Transverse colon (tissue), 4 donors: ENCODE measurements around the gene ATP8B4. TPM values are rescaled to one million over a fixed set of nuclear protein-coding genes. Genes with fewer than 3 reads are reported as not detected.

ENCODE experiments used
- DNase-seq: peaks from one replicate; pipeline ENCODE4 v3.0.0-alpha.2; 2019
- H3K27ac ChIP-seq, 4 donors: fragments of 200-600 bp; sonication (generic); 2 replicates each; pipeline ENCODE4 v1.5.1; 2016 to 2018; ENCODE audit warnings: inconsistent platforms in 4 of 4
- H3K27me3 ChIP-seq: fragments of 200-600 bp; sonication (generic); 2 replicates; pipeline ENCODE4 v1.5.1; 2017; ENCODE audit warnings: inconsistent platforms
- H3K36me3 ChIP-seq, 4 donors: fragments of 200-600 bp; sonication (generic); 2 replicates each; pipeline ENCODE4 v1.5.1; 2017 to 2019; ENCODE audit warnings: inconsistent platforms in 4 of 4
- H3K4me1 ChIP-seq, 4 donors: fragments of 200-600 bp; sonication (generic); 2 replicates each; pipeline ENCODE4 v1.5.1; 2017 to 2020; ENCODE audit warnings: inconsistent platforms in 4 of 4
- H3K4me3 ChIP-seq, 4 donors: fragments of 200-600 bp; sonication (generic); 1 replicate in 1 of 4; 2 replicates in 3 of 4; pipeline versions ENCODE4 v1.5.1 to v1.6.1; 2017 to 2019; ENCODE audit warnings: inconsistent platforms in 4 of 4
- H3K9me3 ChIP-seq, 2 donors: fragments of 200-600 bp; sonication (generic); 2 replicates each; pipeline ENCODE4 v1.5.1; 2017 to 2019; ENCODE audit warnings: inconsistent platforms in 2 of 2
- CTCF ChIP-seq, 5 experiments: fragments of 200-600 bp in 3 of 5; fragments of 450-650 bp in 2 of 5; sonication (generic) in 3 of 5; IDR thresholded peaks; 1 replicate in 2 of 5; 2 replicates in 3 of 5; pipeline ENCODE4 v1.5.1; 2016 to 2017; ENCODE audit warnings: antibody characterized with exemption in 5 of 5, inconsistent platforms in 3 of 5, mild to moderate bottlenecking in 2 of 5, moderate library complexity in 1 of 5
- EP300 ChIP-seq: sonication (generic); formaldehyde crosslinking; IDR thresholded peaks from one replicate; pipeline ENCODE4 v1.6.1; 2017; ENCODE audit warnings: antibody characterized with exemption, low read depth
- POLR2A ChIP-seq: fragments of 450-650 bp; IDR thresholded peaks from one replicate; pipeline ENCODE4 v1.6.1; 2016; ENCODE audit warnings: antibody characterized with exemption, mild to moderate bottlenecking, moderate library complexity
- POLR2AphosphoS5 ChIP-seq, 3 donors: sonication (generic); formaldehyde crosslinking; IDR thresholded peaks; one replicate each; pipeline ENCODE4 v1.6.1; 2016; ENCODE audit warnings: antibody characterized with exemption in 3 of 3
- WGBS, 2 donors: methylation state at CpG; one replicate each; pipeline ENCODE4 v1.1.5; 2018; ENCODE audit warnings: low coverage in 1 of 2; 5-methylcytosine and 5-hydroxymethylcytosine counted together
- in situ Hi-C, 4 donors: fragments of 200-750 bp; cut with MboI; loops; one replicate each; pipeline versions ENCODE4 v1.15.0 to v1.15.1; 2017; ENCODE audit warnings: low sequenced_read_pairs in 3 of 4, low pct_ligation_motif_present in 1 of 4, low pct_unique_long_range_greater_than_20kb in 1 of 4
- intact Hi-C: fragments of 100-400 bp; cut with DNase I; formaldehyde crosslinking; loops from one replicate; pipeline ENCODE4 v1.15.1; 2023; ENCODE audit warnings: low total_unique reads
- total RNA-seq, 4 donors: library from RNA; depleted of rRNA; stranded (reverse); fragments of >200 nt; gene quantifications; one replicate each; pipeline ENCODE4 v1.1.0, GENCODE V29; 2016

ATP8B4 gene
- total RNA-seq, 4 donors from 2014 or later, result 6.2 to 26.2 (median 8.5) TPM

DNA sequence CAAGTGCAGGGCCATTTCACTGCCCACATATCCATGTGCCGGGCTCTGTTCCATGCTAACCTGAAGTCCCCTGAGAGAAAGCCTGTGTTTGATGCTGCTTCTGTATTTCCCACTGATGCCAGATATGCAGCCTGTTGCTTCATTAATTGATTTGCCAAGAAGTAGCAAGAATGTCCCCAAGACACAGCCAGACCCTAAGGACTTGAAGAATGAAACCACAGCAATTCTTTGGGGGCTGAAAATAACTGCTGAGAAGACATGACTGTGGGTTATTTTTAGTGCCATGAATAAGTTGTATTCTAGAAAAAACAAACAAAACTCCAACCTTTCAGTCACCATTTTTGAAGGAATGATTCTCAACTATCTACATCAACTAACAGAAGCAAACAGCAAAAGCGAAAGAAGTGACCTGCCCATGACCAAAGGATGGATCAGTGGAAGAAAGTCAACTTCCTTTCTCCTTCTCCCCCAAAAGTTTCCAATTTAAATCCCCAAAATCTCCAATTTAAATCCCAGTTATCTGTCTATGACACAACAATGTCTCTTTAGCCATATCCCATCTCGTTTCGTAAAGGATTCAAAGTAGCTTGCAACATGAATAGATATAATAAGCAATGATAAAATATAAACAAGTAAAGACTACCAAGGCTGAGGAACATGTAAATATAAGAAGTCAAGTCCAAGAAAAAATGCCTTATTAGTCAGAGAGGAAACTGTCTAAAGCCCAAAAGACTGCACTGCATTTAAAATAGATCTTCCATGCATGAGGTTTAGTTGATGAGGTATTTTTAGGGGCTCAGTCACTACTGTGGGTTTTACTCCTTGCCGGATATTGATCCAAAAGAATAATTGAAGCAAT lies 271.4 kb downstream of the ATP8B4 start:
- 72 to 80% methylated on average over 5 of the region's 5 CpGs for WGBS, 2 donors
- intact Hi-C loops (no loop called here), in situ Hi-C loops (no loop called here)
- Histone ChIP-seq H3K27me3 (no peaks in the 10 kb centered on the region), H3K36me3 (no peaks in the 10 kb centered on the region), H3K9me3 (no peaks in the 10 kb centered on the region), H3K4me1 (peaks cover 0 to 19% (median 3%) of the 10 kb centered on the region in 4 donors), H3K27ac (peak overlapping the region; percentile 28 to 65 (median 44)), H3K4me3 (no peak overlapping the region)
- no peak for DNase-seq
- TF ChIP-seq POLR2AphosphoS5 (IDR thresholded peaks at IDR 0.05) (no peak), POLR2A (no peak), EP300 (no peak), CTCF (IDR thresholded peaks at IDR 0.05) (no peak)

- TF ChIP-seq POLR2A, result no peak
- TF ChIP-seq POLR2AphosphoS5 (IDR thresholded peaks at IDR 0.05), result peak in 1 of 3 donors; percentile 52
- no peak for TF ChIP-seq EP300
- no peak for TF ChIP-seq CTCF (IDR thresholded peaks at IDR 0.05)
- WGBS, 2 donors, result 60% methylated on average over 7 of the region's 7 CpGs; no CpG with 5 or more reads in 1 of the 2 donors
- Histone ChIP-seq H3K27ac (peak overlapping the region in 1 of 4 donors; percentile 19), H3K4me3 (no peak overlapping the region), H3K27me3 (no peaks in the 10 kb centered on the region), H3K4me1 (peaks cover 0 to 19% (median 3%) of the 10 kb centered on the region in 4 donors), H3K36me3 (no peaks in the 10 kb centered on the region), H3K9me3 (no peaks in the 10 kb centered on the region)
- DNase-seq, result peak; percentile 63
- in situ Hi-C loops (no loop called here), intact Hi-C loops (no loop called here)
Observed at GRCh38 chr15:49844390-49844789, 274.6 kb downstream of the ATP8B4 start.

DNA sequence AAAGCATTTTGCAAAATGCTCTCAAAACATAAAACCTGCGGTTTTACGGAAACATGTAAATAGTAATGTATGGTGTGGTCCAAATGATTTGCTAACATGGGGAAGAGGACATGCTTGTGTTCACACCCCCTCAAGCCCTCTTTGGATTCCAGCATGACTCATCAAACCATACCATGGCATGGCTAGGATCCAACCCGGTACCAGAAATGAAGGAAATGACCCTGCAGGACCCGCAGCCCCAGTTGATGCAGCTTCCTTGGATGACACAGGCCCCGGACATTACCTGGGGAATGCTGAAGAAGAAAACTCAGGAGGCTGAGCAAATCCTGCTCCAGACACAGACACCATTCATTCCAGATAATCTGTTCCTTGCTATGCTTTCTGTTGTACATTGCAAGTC lies 275.3 kb downstream of the ATP8B4 start:
- H3K4me1 ChIP-seq, result peaks cover 0 to 19% (median 3%) of the 10 kb centered on the region in 4 donors
- H3K27me3 ChIP-seq, result no peaks in the 10 kb centered on the region
- no peak overlapping the region for H3K4me3 ChIP-seq
- intact Hi-C loops, result no loop called here
- TF ChIP-seq CTCF (IDR thresholded peaks at IDR 0.05) (no peak), POLR2A (no peak), EP300 (no peak), POLR2AphosphoS5 (IDR thresholded peaks at IDR 0.05) (no peak)
- peak overlapping the region in 1 of 4 donors; percentile 19 for H3K27ac ChIP-seq
- 79 to 100% methylated on average over 1 to 5 of the region's 5 CpGs for WGBS, 2 donors
- DNase-seq, result no peak
- H3K36me3 ChIP-seq, result no peaks in the 10 kb centered on the region
- no peaks in the 10 kb centered on the region for H3K9me3 ChIP-seq
- in situ Hi-C loops, result no loop called here

GRCh38 chr15:49842031-49842730 lies 276.9 kb downstream of the ATP8B4 start:
- DNase-seq, result no peak
- in situ Hi-C loops, result no loop called here

More at GRCh38 chr15:49842031-49842730, 276.9 kb downstream of the ATP8B4 start:
- H3K4me1 ChIP-seq, result peaks cover 0 to 19% (median 3%) of the 10 kb centered on the region in 4 donors
- H3K9me3 ChIP-seq, result no peaks in the 10 kb centered on the region
- intact Hi-C loops, result no loop called here
- 72 to 93% methylated on average over 3 to 4 of the region's 4 CpGs for WGBS, 2 donors
- H3K27me3 ChIP-seq, result no peaks in the 10 kb centered on the region
- H3K27ac ChIP-seq, result no peak overlapping the region
- H3K36me3 ChIP-seq, result no peaks in the 10 kb centered on the region
- no peak for TF ChIP-seq CTCF (IDR thresholded peaks at IDR 0.05)
- TF ChIP-seq POLR2AphosphoS5 (IDR thresholded peaks at IDR 0.05), result no peak
- no peak for TF ChIP-seq POLR2A
- no peak for TF ChIP-seq EP300
- no peak overlapping the region for H3K4me3 ChIP-seq
